H9 (cell line): ENCODE results near the gene CRLF2. TPM values are rescaled to one million over a fixed set of nuclear protein-coding genes. Genes with fewer than 3 reads are reported as not detected.

Experiments used
- DNase-seq: peaks from one replicate; pipeline ENCODE4 v3.0.0-alpha.2; 2017
- H2AFZ ChIP-seq: one replicate; pipeline ENCODE4 v1.6.1; 2013; ENCODE audit warnings: mild to moderate bottlenecking, low read length, control low read depth, moderate library complexity
- H2AK5ac ChIP-seq: 2 replicates; pipeline ENCODE4 v1.6.1; 2013; ENCODE audit warnings: low read length, control low read depth, mixed read lengths; ENCODE audit not compliant: insufficient read length
- H2BK120ac ChIP-seq: one replicate; pipeline ENCODE4 v1.6.1; 2013; ENCODE audit warnings: low read depth, mild to moderate bottlenecking, low read length, control low read depth, inconsistent platforms; ENCODE audit not compliant: poor library complexity, severe bottlenecking
- H2BK12ac ChIP-seq: 2 replicates; pipeline ENCODE4 v1.6.1; 2013; ENCODE audit warnings: low read length, control low read depth, mixed read lengths, low read depth; ENCODE audit not compliant: insufficient read length
- H2BK15ac ChIP-seq: 2 replicates; pipeline ENCODE4 v1.6.1; 2013; ENCODE audit warnings: low read depth, low read length, control low read depth
- H2BK20ac ChIP-seq: one replicate; pipeline ENCODE4 v1.6.1; 2013; ENCODE audit warnings: low read depth, mild to moderate bottlenecking, low read length, control low read depth, inconsistent platforms; ENCODE audit not compliant: poor library complexity, severe bottlenecking
- H2BK5ac ChIP-seq: 2 replicates; pipeline ENCODE4 v1.6.1; 2013; ENCODE audit warnings: low read length, control low read depth, mixed read lengths; ENCODE audit not compliant: insufficient read length
- H3K14ac ChIP-seq: 2 replicates; pipeline ENCODE4 v1.6.1; 2013; ENCODE audit warnings: low read length, control low read depth; ENCODE audit not compliant: insufficient read depth
- H3K18ac ChIP-seq: 2 replicates; pipeline ENCODE4 v1.6.1; 2013; ENCODE audit warnings: low read depth, mild to moderate bottlenecking, mixed read lengths, low read length, control low read depth; ENCODE audit not compliant: insufficient read length
- H3K23ac ChIP-seq: 2 replicates; pipeline ENCODE4 v1.6.1; 2013; ENCODE audit warnings: low read length, control low read depth, mixed read lengths, low read depth; ENCODE audit not compliant: insufficient read length
- H3K23me2 ChIP-seq: 2 replicates; pipeline ENCODE4 v1.6.1; 2013; ENCODE audit warnings: low read depth, mild to moderate bottlenecking, mixed read lengths, low read length, control low read depth; ENCODE audit not compliant: insufficient read length, poor library complexity, severe bottlenecking
- H3K27ac ChIP-seq: 2 replicates; pipeline ENCODE4 v1.5.1; 2013; ENCODE audit warnings: low read length, control low read depth, mixed read lengths, low read depth; ENCODE audit not compliant: insufficient read length
- H3K27me3 ChIP-seq: 2 replicates; pipeline ENCODE4 v1.6.1; 2013; ENCODE audit warnings: low read length, control low read depth, inconsistent platforms; ENCODE audit not compliant: insufficient read depth
- H3K4ac ChIP-seq: 2 replicates; pipeline ENCODE4 v1.6.1; 2013; ENCODE audit warnings: low read depth, mild to moderate bottlenecking, control low read depth, inconsistent platforms, low read length, moderate library complexity
- H3K4me1 ChIP-seq: 2 replicates; pipeline ENCODE4 v1.6.1; 2013; ENCODE audit warnings: low read length, control low read depth, inconsistent platforms; ENCODE audit not compliant: insufficient read depth
- H3K4me2 ChIP-seq: 2 replicates; pipeline ENCODE4 v1.6.1; 2013; ENCODE audit warnings: low read length, control low read depth, mixed read lengths; ENCODE audit not compliant: insufficient read length, insufficient read depth
- H3K56ac ChIP-seq: 2 replicates; pipeline ENCODE4 v1.6.1; 2013; ENCODE audit warnings: low read depth, mild to moderate bottlenecking, mixed read lengths, low read length, control low read depth; ENCODE audit not compliant: insufficient read length
- H3K79me1 ChIP-seq: 2 replicates; pipeline ENCODE4 v1.6.1; 2013; ENCODE audit warnings: low read depth, mild to moderate bottlenecking, moderate library complexity, low read length, control low read depth, inconsistent platforms; ENCODE audit not compliant: insufficient read depth, poor library complexity, severe bottlenecking
- H3K79me2 ChIP-seq: 2 replicates; pipeline ENCODE4 v1.6.1; 2013; ENCODE audit warnings: low read length, control low read depth, inconsistent platforms; ENCODE audit not compliant: insufficient read depth
- H3K9ac ChIP-seq: 2 replicates; pipeline ENCODE4 v1.6.1; 2013; ENCODE audit warnings: low read length, control low read depth, mixed read lengths; ENCODE audit not compliant: insufficient read length; ENCODE audit errors: extremely low read depth
- H3K9me3 ChIP-seq: one replicate; pipeline ENCODE4 v1.6.1; 2013; ENCODE audit warnings: low read depth, low read length, inconsistent platforms; ENCODE audit not compliant: control insufficient read depth
- H3T11ph ChIP-seq: one replicate; pipeline ENCODE4 v1.6.1; 2013; ENCODE audit warnings: mild to moderate bottlenecking, low read length, control low read depth, inconsistent platforms
- H4K20me1 ChIP-seq: one replicate; pipeline ENCODE4 v1.6.1; 2013; ENCODE audit not compliant: control insufficient read depth, insufficient read length, insufficient read depth
- H4K5ac ChIP-seq: 2 replicates; pipeline ENCODE4 v1.6.1; 2013; ENCODE audit warnings: low read depth, mild to moderate bottlenecking, mixed read lengths, low read length, control low read depth; ENCODE audit not compliant: insufficient read length
- H4K8ac ChIP-seq: replicated peaks from 2 replicates; pipeline ENCODE4 v1.6.1; 2013; ENCODE audit warnings: low read length, control low read depth, mixed read lengths, low read depth; ENCODE audit not compliant: insufficient read length
- H4K91ac ChIP-seq: 2 replicates; pipeline ENCODE4 v1.6.1; 2013; ENCODE audit warnings: low read depth, mild to moderate bottlenecking, moderate library complexity, mixed read lengths, low read length, control low read depth; ENCODE audit not compliant: insufficient read length
- H3K27ac Mint-ChIP-seq, 3 experiments: 2 replicates in 2 of 3; 3 replicates in 1 of 3; pipeline ENCODE4 v1.8.0; 2020 to 2021; ENCODE audit warnings: mixed read lengths in 3 of 3, mild to moderate bottlenecking in 1 of 3, moderate library complexity in 1 of 3
- H3K27me3 Mint-ChIP-seq: 2 replicates; pipeline ENCODE4 v1.8.0; 2021; ENCODE audit warnings: low read depth, mild to moderate bottlenecking, moderate library complexity, mixed read lengths
- H3K36me3 Mint-ChIP-seq, 3 experiments: 2 replicates in 2 of 3; 3 replicates in 1 of 3; pipeline ENCODE4 v1.8.0; 2020 to 2021; ENCODE audit warnings: low read depth in 3 of 3, mixed read lengths in 3 of 3; ENCODE audit not compliant: insufficient read depth in 1 of 3
- H3K4me1 Mint-ChIP-seq, 2 experiments: 2 replicates each; pipeline ENCODE4 v1.8.0; 2020; ENCODE audit warnings: mixed read lengths in 2 of 2
- H3K4me3 Mint-ChIP-seq, 2 experiments: 2 replicates in 1 of 2; 3 replicates in 1 of 2; pipeline ENCODE4 v1.8.0; 2020 to 2021; ENCODE audit warnings: mild to moderate bottlenecking in 2 of 2, mixed read lengths in 2 of 2, moderate library complexity in 1 of 2
- H3K9me3 Mint-ChIP-seq, 2 experiments: 2 replicates in 1 of 2; 3 replicates in 1 of 2; pipeline ENCODE4 v1.8.0; 2020; ENCODE audit warnings: mild to moderate bottlenecking in 2 of 2, mixed read lengths in 2 of 2, moderate library complexity in 1 of 2
- WGBS: extraction: QIAGEN DNeasy Blood & Tissue Kit; methylation state at CpG from one replicate; pipeline ENCODE4 v1.1.7; 2013; ENCODE audit warnings: missing lambda C conversion rate, low lambda C conversion rate, mixed read lengths; ENCODE audit not compliant: insufficient read length; ENCODE audit errors: extremely low coverage; 5-methylcytosine and 5-hydroxymethylcytosine counted together
- total RNA-seq: library from RNA; stranded (reverse); gene quantifications from 2 replicates; pipeline ENCODE4 v1.2.1, GENCODE V29; 2021
- TF ChIP-seq, protein P1 (sequence below): fragments of 200-600 bp; sonication (generic); conservative IDR thresholded peaks from 3 replicates; pipeline ENCODE4 v1.8.0; 2021; ENCODE audit warnings: antibody characterized with exemption, mild to moderate bottlenecking

CRLF2 gene
- total RNA-seq, 1 experiment from 2014 or later: not detected

DNA sequence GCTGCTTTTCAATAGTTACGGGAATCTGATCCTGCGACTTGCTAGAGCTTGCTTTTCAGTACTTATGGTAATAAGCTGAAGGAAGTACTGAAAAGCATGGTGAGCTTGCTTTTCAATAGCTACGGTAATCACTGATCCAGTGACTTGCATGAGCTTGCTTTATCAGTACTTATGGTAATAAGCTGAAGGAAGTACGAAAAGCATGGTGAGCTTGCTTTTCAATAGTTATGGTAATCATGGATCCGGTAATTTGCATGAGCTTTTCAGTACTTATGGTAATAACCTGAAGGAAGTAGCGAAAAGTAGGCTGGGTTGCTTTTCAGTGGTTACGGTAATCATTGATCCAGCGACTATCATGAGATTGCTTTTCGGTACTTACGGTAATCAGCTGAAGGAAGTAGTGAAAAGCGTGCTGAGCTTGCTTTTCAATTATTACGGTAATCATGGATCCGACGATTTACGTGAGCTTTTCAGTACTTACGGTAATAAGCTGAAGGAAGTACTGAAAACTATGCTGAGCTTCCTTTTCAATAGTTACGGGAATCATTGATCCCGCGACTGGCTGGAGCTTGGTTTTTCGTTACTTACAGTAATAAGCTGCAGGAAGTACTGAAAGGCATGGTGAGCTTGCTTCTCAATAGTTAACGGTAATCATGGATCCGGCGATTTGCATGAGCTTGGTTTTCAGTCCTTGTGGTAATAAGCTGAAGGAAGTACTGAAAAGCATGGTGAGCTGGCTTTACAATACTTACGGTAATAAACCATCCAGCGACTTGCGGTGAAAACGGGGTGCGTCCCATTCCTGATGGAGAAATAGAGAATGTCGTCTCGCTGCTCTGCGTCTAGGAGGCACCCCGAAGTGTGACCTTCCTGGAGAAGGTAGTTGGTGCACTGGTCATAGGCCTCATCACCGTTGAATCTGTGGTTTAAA, 6.5 kb downstream of the CRLF2 start:
- no peak overlapping the region for H3K18ac ChIP-seq
- H4K91ac ChIP-seq: no peak overlapping the region
- Mint-ChIP-seq H3K27me3 (no peaks in the 10 kb centered on the region), H3K4me3 (peak overlapping the region; percentile 70 to 85), H3K27ac (peak overlapping the region in 1 of 3 experiments; percentile 37; a peak in 2 of 7 replicates), H3K9me3 (peaks cover 0 to 3% of the 10 kb centered on the region in 2 experiments; a peak in 2 of 5 replicates), H3K4me1 (peaks cover 4 to 10% of the 10 kb centered on the region in 2 experiments; a peak in 3 of 4 replicates), H3K36me3 (peaks cover 0 to 4% (median 0%) of the 10 kb centered on the region in 3 experiments; a peak in 1 of 7 replicates)
- peaks cover 4% of the 10 kb centered on the region for H3K23me2 ChIP-seq
- H3K9ac ChIP-seq: peak overlapping the region; percentile 60
- H3K9me3 ChIP-seq: no peaks in the 10 kb centered on the region
- no peak overlapping the region for H4K8ac ChIP-seq
- no CpG with 5 or more reads among the region's 33 CpGs for WGBS
- H2BK5ac ChIP-seq: no peak overlapping the region
- H2BK15ac ChIP-seq: no peak overlapping the region
- H3K4ac ChIP-seq: no peak overlapping the region
- TF ChIP-seq, protein P1, sequence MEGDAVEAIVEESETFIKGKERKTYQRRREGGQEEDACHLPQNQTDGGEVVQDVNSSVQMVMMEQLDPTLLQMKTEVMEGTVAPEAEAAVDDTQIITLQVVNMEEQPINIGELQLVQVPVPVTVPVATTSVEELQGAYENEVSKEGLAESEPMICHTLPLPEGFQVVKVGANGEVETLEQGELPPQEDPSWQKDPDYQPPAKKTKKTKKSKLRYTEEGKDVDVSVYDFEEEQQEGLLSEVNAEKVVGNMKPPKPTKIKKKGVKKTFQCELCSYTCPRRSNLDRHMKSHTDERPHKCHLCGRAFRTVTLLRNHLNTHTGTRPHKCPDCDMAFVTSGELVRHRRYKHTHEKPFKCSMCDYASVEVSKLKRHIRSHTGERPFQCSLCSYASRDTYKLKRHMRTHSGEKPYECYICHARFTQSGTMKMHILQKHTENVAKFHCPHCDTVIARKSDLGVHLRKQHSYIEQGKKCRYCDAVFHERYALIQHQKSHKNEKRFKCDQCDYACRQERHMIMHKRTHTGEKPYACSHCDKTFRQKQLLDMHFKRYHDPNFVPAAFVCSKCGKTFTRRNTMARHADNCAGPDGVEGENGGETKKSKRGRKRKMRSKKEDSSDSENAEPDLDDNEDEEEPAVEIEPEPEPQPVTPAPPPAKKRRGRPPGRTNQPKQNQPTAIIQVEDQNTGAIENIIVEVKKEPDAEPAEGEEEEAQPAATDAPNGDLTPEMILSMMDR: 0 out of 3 replicates have a peak, but pooled peaks have one; percentile 12
- H2AFZ ChIP-seq: peak overlapping the region; percentile 88
- H2AK5ac ChIP-seq: no peak overlapping the region
- H3K4me2 ChIP-seq: peak overlapping the region; percentile 88
- H4K5ac ChIP-seq: no peak overlapping the region
- DNase-seq: peak; percentile 76
- no peaks in the 10 kb centered on the region for H3K79me2 ChIP-seq
- H2BK12ac ChIP-seq: no peak overlapping the region
- peaks cover 3% of the 10 kb centered on the region for H4K20me1 ChIP-seq
- H3T11ph ChIP-seq: no peak overlapping the region
- H2BK20ac ChIP-seq: no peak overlapping the region
- H3K79me1 ChIP-seq: no peaks in the 10 kb centered on the region
- no peaks in the 10 kb centered on the region for H3K4me1 ChIP-seq
- H3K23ac ChIP-seq: no peak overlapping the region
- H3K14ac ChIP-seq: no peak overlapping the region
- no peak overlapping the region for H3K56ac ChIP-seq
- no peak overlapping the region for H2BK120ac ChIP-seq
- H3K27me3 ChIP-seq: no peaks in the 10 kb centered on the region
- no peak overlapping the region for H3K27ac ChIP-seq
